ENCODE measurements around the gene RALGPS1.

DNA sequence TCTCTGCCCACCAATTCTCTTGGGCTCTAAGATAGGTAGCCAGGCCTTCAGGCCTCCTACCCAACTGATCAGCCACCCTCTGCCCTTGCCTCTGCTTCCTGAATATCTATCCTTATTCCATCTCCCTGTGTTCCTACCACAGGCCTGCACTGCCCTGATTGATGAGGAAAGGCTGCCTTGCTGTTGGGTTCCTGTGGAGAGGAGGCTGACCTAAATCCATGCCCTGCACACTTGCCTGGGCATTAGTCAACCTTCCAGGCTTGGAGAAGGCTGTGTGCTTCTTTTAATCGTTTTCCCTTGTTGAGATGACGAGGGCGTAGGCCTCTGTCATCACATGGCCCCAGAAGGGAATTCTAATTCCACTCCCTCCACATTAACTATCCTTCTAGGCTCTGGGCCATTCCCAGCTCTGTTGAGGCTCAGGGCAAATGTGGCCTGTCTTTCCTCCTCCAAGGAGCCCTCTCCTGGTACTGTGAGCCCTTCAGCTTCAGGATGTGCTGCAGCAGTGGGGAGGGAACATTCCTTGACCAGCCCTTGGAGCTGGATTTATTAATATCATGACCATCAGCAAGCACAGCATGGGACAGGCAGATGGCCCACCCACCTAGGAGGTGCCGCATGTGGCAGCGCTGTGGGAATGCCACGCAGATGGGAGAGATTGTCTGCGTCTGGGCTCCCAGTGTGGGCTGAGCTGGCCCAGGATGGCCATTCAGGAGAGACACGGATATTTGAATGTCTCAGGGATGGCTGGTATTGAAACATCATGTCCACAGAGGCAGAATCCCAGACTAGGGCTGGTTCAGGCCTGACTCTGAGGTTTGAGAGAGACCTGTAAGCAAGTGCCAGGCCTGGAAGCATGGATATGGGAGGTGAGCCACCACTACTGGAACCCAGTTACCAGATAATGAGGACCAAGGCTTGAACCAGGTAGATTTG, 166.9 kb downstream of the RALGPS1 start:
- TF ChIP-seq, protein P1, sequence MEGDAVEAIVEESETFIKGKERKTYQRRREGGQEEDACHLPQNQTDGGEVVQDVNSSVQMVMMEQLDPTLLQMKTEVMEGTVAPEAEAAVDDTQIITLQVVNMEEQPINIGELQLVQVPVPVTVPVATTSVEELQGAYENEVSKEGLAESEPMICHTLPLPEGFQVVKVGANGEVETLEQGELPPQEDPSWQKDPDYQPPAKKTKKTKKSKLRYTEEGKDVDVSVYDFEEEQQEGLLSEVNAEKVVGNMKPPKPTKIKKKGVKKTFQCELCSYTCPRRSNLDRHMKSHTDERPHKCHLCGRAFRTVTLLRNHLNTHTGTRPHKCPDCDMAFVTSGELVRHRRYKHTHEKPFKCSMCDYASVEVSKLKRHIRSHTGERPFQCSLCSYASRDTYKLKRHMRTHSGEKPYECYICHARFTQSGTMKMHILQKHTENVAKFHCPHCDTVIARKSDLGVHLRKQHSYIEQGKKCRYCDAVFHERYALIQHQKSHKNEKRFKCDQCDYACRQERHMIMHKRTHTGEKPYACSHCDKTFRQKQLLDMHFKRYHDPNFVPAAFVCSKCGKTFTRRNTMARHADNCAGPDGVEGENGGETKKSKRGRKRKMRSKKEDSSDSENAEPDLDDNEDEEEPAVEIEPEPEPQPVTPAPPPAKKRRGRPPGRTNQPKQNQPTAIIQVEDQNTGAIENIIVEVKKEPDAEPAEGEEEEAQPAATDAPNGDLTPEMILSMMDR (IDR thresholded peaks at IDR 0.05), result no peak
- TF ChIP-seq EP300 (IDR thresholded peaks at IDR 0.05) (no peak), POLR2A (IDR thresholded peaks at IDR 0.05) (no peak)

Data from tibial nerve (tissue), 4 donors.